ENCODE results near the gene HBS1L.

The HBS1L gene

GRCh38 chr6:134961366-134961765 is 93.3 kb downstream of the HBS1L start:
- Histone ChIP-seq H3K4me1 (ENCODE audit: insufficient read depth, low read length) (no peaks in the 10 kb centered on the region), H3K9ac (ENCODE audit: low read length) (no peak overlapping the region), H3K27ac (ENCODE audit: low read depth, low read length) (no peak overlapping the region), H3K27me3 (ENCODE audit: control insufficient read depth in 1 of 2, insufficient read depth in 2 of 2, low read length in 2 of 2) (no peaks in the 10 kb centered on the region), H3K36me3 (ENCODE audit: insufficient read depth, low read length) (peaks cover 5% of the 10 kb centered on the region), H3K9me3 (ENCODE audit: low read length) (no peaks in the 10 kb centered on the region), H3K4me3 (ENCODE audit: low read depth in 1 of 2, low read length in 2 of 2) (no peak overlapping the region)

DNA sequence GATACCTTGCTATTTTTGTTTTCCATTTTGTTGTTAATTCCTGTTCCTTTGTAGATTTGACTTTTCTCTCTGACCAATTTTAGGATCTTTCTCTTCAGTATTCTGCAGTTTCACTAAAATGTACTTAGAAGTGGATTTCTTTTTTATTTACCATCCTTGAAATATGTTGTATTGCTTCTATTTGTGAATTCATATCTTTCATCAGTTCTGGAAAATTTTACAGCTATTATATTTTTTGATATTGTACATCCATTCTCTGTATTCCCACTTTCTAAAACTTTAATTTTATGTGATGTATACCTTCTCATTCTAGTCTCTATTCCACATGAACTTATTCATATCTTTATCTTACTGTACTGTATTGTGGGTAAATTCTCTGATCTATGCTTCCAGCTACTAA is 95.0 kb downstream of the HBS1L start:
- Histone ChIP-seq H3K4me1 (ENCODE audit: insufficient read depth, low read length) (no peaks in the 10 kb centered on the region), H3K9me3 (ENCODE audit: low read length) (no peaks in the 10 kb centered on the region), H3K9ac (ENCODE audit: low read length) (no peak overlapping the region), H3K4me3 (ENCODE audit: low read depth in 1 of 2, low read length in 2 of 2) (no peak overlapping the region), H3K36me3 (ENCODE audit: insufficient read depth, low read length) (peaks cover 5% of the 10 kb centered on the region), H3K27me3 (ENCODE audit: control insufficient read depth in 1 of 2, insufficient read depth in 2 of 2, low read length in 2 of 2) (no peaks in the 10 kb centered on the region), H3K27ac (ENCODE audit: low read depth, low read length) (no peak overlapping the region)

GRCh38 chr6:134956676-134957075 is 97.9 kb downstream of the HBS1L start:
- Histone ChIP-seq H3K9me3 (ENCODE audit: low read length) (no peaks in the 10 kb centered on the region), H3K9ac (ENCODE audit: low read length) (no peak overlapping the region), H3K27me3 (ENCODE audit: control insufficient read depth in 1 of 2, insufficient read depth in 2 of 2, low read length in 2 of 2) (no peaks in the 10 kb centered on the region)

GRCh38 chr6:134956032-134956431 is 98.6 kb downstream of the HBS1L start:
- H3K4me3 ChIP-seq (ENCODE audit: low read depth in 1 of 2, low read length in 2 of 2) = no peak overlapping the region
- no peak overlapping the region for H3K27ac ChIP-seq (ENCODE audit: low read depth, low read length)
- H3K27me3 ChIP-seq (ENCODE audit: control insufficient read depth in 1 of 2, insufficient read depth in 2 of 2, low read length in 2 of 2) = no peaks in the 10 kb centered on the region
- no peaks in the 10 kb centered on the region for H3K9me3 ChIP-seq (ENCODE audit: low read length)
- no peaks in the 10 kb centered on the region for H3K4me1 ChIP-seq (ENCODE audit: insufficient read depth, low read length)
- no peaks in the 10 kb centered on the region for H3K36me3 ChIP-seq (ENCODE audit: insufficient read depth, low read length)
- H3K9ac ChIP-seq (ENCODE audit: low read length) = no peak overlapping the region

More at GRCh38 chr6:134956676-134957075, 97.9 kb downstream of the HBS1L start:
- Histone ChIP-seq H3K4me3 (ENCODE audit: low read depth in 1 of 2, low read length in 2 of 2) (no peak overlapping the region), H3K27ac (ENCODE audit: low read depth, low read length) (no peak overlapping the region), H3K36me3 (ENCODE audit: insufficient read depth, low read length) (peaks cover 5% of the 10 kb centered on the region), H3K4me1 (ENCODE audit: insufficient read depth, low read length) (no peaks in the 10 kb centered on the region)

DNA sequence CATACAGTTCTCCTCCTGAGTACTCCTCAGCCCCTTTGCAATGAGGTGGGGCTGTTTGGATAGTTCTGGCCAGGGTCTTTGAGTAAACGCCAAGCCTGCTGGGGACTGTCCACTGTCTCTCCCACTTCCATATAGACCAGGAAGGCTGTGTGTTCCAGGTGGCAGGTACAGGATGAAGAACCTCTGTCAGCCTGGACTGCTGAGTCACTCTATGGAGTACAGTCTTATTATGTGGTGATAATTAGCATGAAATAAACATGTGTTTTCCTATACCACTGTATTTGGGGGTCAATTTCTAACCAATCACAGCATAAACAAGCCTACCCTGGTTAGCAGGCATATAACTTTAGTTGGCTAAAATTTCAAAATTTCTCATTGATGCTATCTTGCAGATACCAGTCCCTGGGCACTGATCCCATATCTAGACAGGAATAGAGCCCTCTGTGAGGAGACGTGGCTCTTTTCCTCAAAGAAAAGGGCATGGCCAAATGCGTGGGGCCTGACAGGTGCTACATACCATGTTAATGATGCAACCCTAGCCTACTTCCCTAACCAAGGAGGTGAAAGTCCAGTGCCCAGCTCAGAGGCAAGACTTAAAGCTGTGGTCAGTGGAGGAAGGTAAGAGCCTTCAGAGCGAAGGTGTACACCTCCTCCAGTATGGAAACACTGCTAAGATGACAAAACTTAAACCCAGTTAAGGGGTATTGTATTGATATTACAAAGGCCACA is 100.2 kb downstream of the HBS1L start:
- Histone ChIP-seq H3K4me3 (ENCODE audit: low read depth in 1 of 2, low read length in 2 of 2) (no peak overlapping the region), H3K4me1 (ENCODE audit: insufficient read depth, low read length) (no peaks in the 10 kb centered on the region), H3K9ac (ENCODE audit: low read length) (no peak overlapping the region), H3K36me3 (ENCODE audit: insufficient read depth, low read length) (no peaks in the 10 kb centered on the region), H3K9me3 (ENCODE audit: low read length) (no peaks in the 10 kb centered on the region), H3K27ac (ENCODE audit: low read depth, low read length) (no peak overlapping the region), H3K27me3 (ENCODE audit: control insufficient read depth in 1 of 2, insufficient read depth in 2 of 2, low read length in 2 of 2) (no peaks in the 10 kb centered on the region)

DNA sequence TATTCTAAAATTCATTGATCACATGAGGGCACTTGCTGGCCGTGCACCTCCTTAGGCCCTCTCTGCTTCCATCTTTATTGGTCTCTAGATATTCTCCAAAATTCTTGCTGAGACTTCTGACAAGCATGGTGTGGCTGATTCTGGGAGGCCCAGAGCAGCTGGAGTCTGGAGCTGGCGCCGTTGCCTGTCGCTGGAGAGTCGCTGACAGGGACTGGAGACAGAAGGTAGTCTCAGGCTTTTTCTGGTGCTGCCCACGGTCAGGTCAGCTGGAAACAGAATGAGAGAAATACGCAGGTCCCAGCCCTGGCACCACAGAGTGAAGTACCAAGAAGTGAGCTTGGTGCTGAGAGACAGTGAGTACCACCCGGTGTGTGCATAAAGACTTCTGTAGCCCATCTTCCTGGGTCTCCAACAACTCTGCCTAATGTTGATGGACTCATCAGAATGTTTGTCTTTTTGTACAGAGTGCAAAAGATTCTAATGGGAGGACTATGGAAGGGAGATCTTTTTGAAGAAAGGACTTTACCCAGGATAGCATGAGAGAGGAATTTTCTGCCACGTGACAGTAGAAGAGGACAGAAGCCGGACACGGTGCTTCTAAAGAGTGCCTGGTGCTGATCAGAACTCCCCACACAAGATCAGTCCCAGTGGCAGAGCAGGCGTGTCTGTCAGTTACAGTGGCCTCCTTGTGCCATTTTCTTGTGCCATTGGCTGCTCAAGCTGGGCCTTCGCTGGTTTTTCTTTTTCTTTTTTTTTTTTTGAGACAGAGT is 102.9 kb downstream of the HBS1L start:
- Histone ChIP-seq H3K36me3 (ENCODE audit: insufficient read depth, low read length) (no peaks in the 10 kb centered on the region), H3K4me3 (ENCODE audit: low read depth in 1 of 2, low read length in 2 of 2) (no peak overlapping the region), H3K27me3 (ENCODE audit: control insufficient read depth in 1 of 2, insufficient read depth in 2 of 2, low read length in 2 of 2) (no peaks in the 10 kb centered on the region), H3K4me1 (ENCODE audit: insufficient read depth, low read length) (no peaks in the 10 kb centered on the region), H3K27ac (ENCODE audit: low read depth, low read length) (no peak overlapping the region), H3K9ac (ENCODE audit: low read length) (no peak overlapping the region), H3K9me3 (ENCODE audit: low read length) (no peaks in the 10 kb centered on the region)

DNA sequence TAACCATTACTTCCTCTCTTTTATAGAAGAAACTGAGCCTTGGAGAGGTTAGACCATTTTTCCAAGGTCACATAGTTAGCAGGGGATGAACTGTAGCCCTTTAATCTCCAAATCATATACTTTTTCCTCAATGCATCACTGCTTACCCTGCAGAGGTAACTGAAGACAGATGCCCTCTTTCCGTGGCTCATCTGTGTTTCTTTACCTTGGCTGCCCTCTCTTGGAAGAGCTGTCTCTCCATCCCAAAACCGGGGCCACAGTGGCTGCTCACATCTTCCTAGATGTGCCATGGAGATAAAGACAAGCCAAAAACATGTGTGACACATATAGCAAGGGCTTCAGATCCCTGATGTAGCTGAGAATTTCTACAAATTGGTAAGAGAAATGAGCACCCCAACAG is 104.1 kb downstream of the HBS1L start:
- Histone ChIP-seq H3K27me3 (ENCODE audit: control insufficient read depth in 1 of 2, insufficient read depth in 2 of 2, low read length in 2 of 2) (no peaks in the 10 kb centered on the region), H3K36me3 (ENCODE audit: insufficient read depth, low read length) (no peaks in the 10 kb centered on the region), H3K9me3 (ENCODE audit: low read length) (no peaks in the 10 kb centered on the region), H3K27ac (ENCODE audit: low read depth, low read length) (no peak overlapping the region), H3K4me1 (ENCODE audit: insufficient read depth, low read length) (no peaks in the 10 kb centered on the region), H3K9ac (ENCODE audit: low read length) (no peak overlapping the region), H3K4me3 (ENCODE audit: low read depth in 1 of 2, low read length in 2 of 2) (no peak overlapping the region)

- no peaks in the 10 kb centered on the region for H3K9me3 ChIP-seq (ENCODE audit: low read length)
- no peak within 1 kb of the TSS for H3K4me3 ChIP-seq (ENCODE audit: low read depth in 1 of 2, low read length in 2 of 2)
- no peaks in the 10 kb centered on the region for H3K36me3 ChIP-seq (ENCODE audit: insufficient read depth, low read length)
- no peaks in the 10 kb centered on the region for H3K27me3 ChIP-seq (ENCODE audit: control insufficient read depth in 1 of 2, insufficient read depth in 2 of 2, low read length in 2 of 2)
- H3K4me1 ChIP-seq (ENCODE audit: insufficient read depth, low read length) = no peaks in the 10 kb centered on the region
- H3K27ac ChIP-seq (ENCODE audit: low read depth, low read length) = no peak within 1 kb of the TSS
- H3K9ac ChIP-seq (ENCODE audit: low read length) = no peak within 1 kb of the TSS
These were observed 104.7 kb downstream of the HBS1L start, which contains the start of gene ALDH8A1 for GRCh38 chr6:134949927-134950326. ALDH8A1 (minus strand) TSS chr6:134950101; CDS start chr6:134950053, 48 bp downstream.

GRCh38 chr6:134948691-134949090 is 105.9 kb downstream of the HBS1L start:
- H3K9ac ChIP-seq (ENCODE audit: low read length) = no peak overlapping the region
- no peak overlapping the region for H3K27ac ChIP-seq (ENCODE audit: low read depth, low read length)
- H3K4me3 ChIP-seq (ENCODE audit: low read depth in 1 of 2, low read length in 2 of 2) = no peak overlapping the region

DNA sequence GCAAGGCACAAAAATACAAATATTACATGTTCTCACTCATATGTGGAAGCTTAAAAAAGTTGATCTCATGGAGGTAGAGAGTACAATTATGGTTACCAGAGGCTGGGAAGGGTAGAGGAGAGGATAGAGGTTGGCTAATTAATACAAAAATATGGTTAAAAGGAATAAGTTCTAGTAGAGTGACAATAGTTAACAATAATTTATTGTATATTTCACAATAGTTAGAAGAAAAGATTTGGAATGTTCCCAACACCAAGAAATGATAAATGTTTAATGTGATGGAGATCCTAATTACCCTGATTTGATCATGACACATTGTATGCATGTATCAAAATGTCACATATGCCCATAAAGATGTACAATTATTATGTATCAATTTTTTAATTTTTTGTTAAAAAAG is 106.5 kb downstream of the HBS1L start:
- H3K27me3 ChIP-seq (ENCODE audit: control insufficient read depth in 1 of 2, insufficient read depth in 2 of 2, low read length in 2 of 2) = no peaks in the 10 kb centered on the region
- H3K9me3 ChIP-seq (ENCODE audit: low read length) = no peaks in the 10 kb centered on the region
- no peak overlapping the region for H3K4me3 ChIP-seq (ENCODE audit: low read depth in 1 of 2, low read length in 2 of 2)
- H3K4me1 ChIP-seq (ENCODE audit: insufficient read depth, low read length) = no peaks in the 10 kb centered on the region
- H3K36me3 ChIP-seq (ENCODE audit: insufficient read depth, low read length) = no peaks in the 10 kb centered on the region
- no peak overlapping the region for H3K27ac ChIP-seq (ENCODE audit: low read depth, low read length)
- H3K9ac ChIP-seq (ENCODE audit: low read length) = no peak overlapping the region

More at GRCh38 chr6:134948691-134949090, 105.9 kb downstream of the HBS1L start:
- H3K36me3 ChIP-seq (ENCODE audit: insufficient read depth, low read length) = no peaks in the 10 kb centered on the region
- no peaks in the 10 kb centered on the region for H3K4me1 ChIP-seq (ENCODE audit: insufficient read depth, low read length)
- no peaks in the 10 kb centered on the region for H3K9me3 ChIP-seq (ENCODE audit: low read length)
- H3K27me3 ChIP-seq (ENCODE audit: control insufficient read depth in 1 of 2, insufficient read depth in 2 of 2, low read length in 2 of 2) = no peaks in the 10 kb centered on the region

GRCh38 chr6:134945045-134945444 is 109.6 kb downstream of the HBS1L start:
- Histone ChIP-seq H3K9ac (ENCODE audit: low read length) (no peak overlapping the region), H3K4me3 (ENCODE audit: low read depth in 1 of 2, low read length in 2 of 2) (no peak overlapping the region), H3K4me1 (ENCODE audit: insufficient read depth, low read length) (no peaks in the 10 kb centered on the region), H3K27ac (ENCODE audit: low read depth, low read length) (no peak overlapping the region), H3K9me3 (ENCODE audit: low read length) (no peaks in the 10 kb centered on the region), H3K27me3 (ENCODE audit: control insufficient read depth in 1 of 2, insufficient read depth in 2 of 2, low read length in 2 of 2) (no peaks in the 10 kb centered on the region), H3K36me3 (ENCODE audit: insufficient read depth, low read length) (no peaks in the 10 kb centered on the region)
